ENCODE data around the gene RARRES2. TPM values are rescaled to one million over a fixed set of nuclear protein-coding genes. Genes with fewer than 3 reads are reported as not detected.
A peak's percentile ranks its signal among the peaks of the same experiment; 100 is the strongest.

The RARRES2 gene
- total RNA-seq, 1 donor from 2014 or later, result not detected

- DNase-seq (ENCODE audit: low spot score), result no peak
- Mint-ChIP-seq H3K36me3 (ENCODE audit: low read depth) (peaks cover 3% of the 10 kb centered on the region), H3K27me3 (ENCODE audit: insufficient read depth) (no peaks in the 10 kb centered on the region), H3K27ac (no peak overlapping the region), H3K4me1 (ENCODE audit: low read depth) (peaks cover 49% of the 10 kb centered on the region), H3K4me3 (peak overlapping the region; percentile 54), H3K9me3 (no peaks in the 10 kb centered on the region)
- intact Hi-C loops (cut with micrococcal nuclease), result no loop called here
Measured at GRCh38 chr7:150381096-150381495, 39.7 kb upstream of the RARRES2 start.

- no peaks in the 10 kb centered on the region for H3K9me3 Mint-ChIP-seq
- no peaks in the 10 kb centered on the region for H3K27me3 Mint-ChIP-seq (ENCODE audit: insufficient read depth)
- no peak for DNase-seq (ENCODE audit: low spot score)
- H3K4me3 Mint-ChIP-seq, result peak overlapping the region; percentile 90
- peaks cover 54% of the 10 kb centered on the region for H3K4me1 Mint-ChIP-seq (ENCODE audit: low read depth)
- peaks cover 3% of the 10 kb centered on the region for H3K36me3 Mint-ChIP-seq (ENCODE audit: low read depth)
- intact Hi-C loops (cut with micrococcal nuclease), result no loop called here
- H3K27ac Mint-ChIP-seq, result peak overlapping the region; percentile 35
Measured at GRCh38 chr7:150380463-150380862, 39.0 kb upstream of the RARRES2 start.

- H3K9me3 Mint-ChIP-seq, result no peaks in the 10 kb centered on the region
- peak overlapping the region; percentile 90 for H3K4me3 Mint-ChIP-seq
- H3K27ac Mint-ChIP-seq, result peak overlapping the region; percentile 65
- H3K4me1 Mint-ChIP-seq (ENCODE audit: low read depth), result peaks cover 54% of the 10 kb centered on the region
- no peak for DNase-seq (ENCODE audit: low spot score)
- no peaks in the 10 kb centered on the region for H3K27me3 Mint-ChIP-seq (ENCODE audit: insufficient read depth)
- intact Hi-C loops (cut with micrococcal nuclease), result loop anchor here (1.0 to 5.0 kb wide), 12 partner anchors 10 to 853 kb away; partner anchors contain the start of genes CHPF2, GIMAP4 and ZNF862
- no peaks in the 10 kb centered on the region for H3K36me3 Mint-ChIP-seq (ENCODE audit: low read depth)
Measured at GRCh38 chr7:150379441-150380379, 38.3 kb upstream of the RARRES2 start.

GRCh38 chr7:150378853-150379440, 37.5 kb upstream of the RARRES2 start, which contains the start of gene ZNF775:
Gene ZNF775, plus strand, starts transcription at chr7:150379330. Its CDS starts 9,141 bp downstream, at chr7:150388471.
- intact Hi-C loops (cut with micrococcal nuclease), result loop anchor here (1.0 to 5.0 kb wide), 12 partner anchors 10 to 854 kb away; partner anchors contain the start of genes CHPF2, GIMAP4 and ZNF862
- no peaks in the 10 kb centered on the region for H3K27me3 Mint-ChIP-seq (ENCODE audit: insufficient read depth)
- peak within 1 kb of the TSS; percentile 83 for H3K27ac Mint-ChIP-seq
- H3K36me3 Mint-ChIP-seq (ENCODE audit: low read depth), result peaks cover 5% of the 10 kb centered on the region
- H3K4me1 Mint-ChIP-seq (ENCODE audit: low read depth), result peaks cover 59% of the 10 kb centered on the region
- H3K4me3 Mint-ChIP-seq, result peak within 1 kb of the TSS; percentile 90
- peak; percentile 93 for DNase-seq (ENCODE audit: low spot score)
- H3K9me3 Mint-ChIP-seq, result no peaks in the 10 kb centered on the region

GRCh38 chr7:150378115-150378852, 36.9 kb upstream of the RARRES2 start:
- Mint-ChIP-seq H3K27me3 (ENCODE audit: insufficient read depth) (no peaks in the 10 kb centered on the region), H3K4me1 (ENCODE audit: low read depth) (peaks cover 64% of the 10 kb centered on the region), H3K9me3 (no peaks in the 10 kb centered on the region), H3K36me3 (ENCODE audit: low read depth) (peaks cover 11% of the 10 kb centered on the region), H3K27ac (peak overlapping the region; percentile 83), H3K4me3 (peak overlapping the region; percentile 84)
- intact Hi-C loops (cut with micrococcal nuclease), result loop anchor here (2.0 to 5.0 kb wide), 6 partner anchors 189 to 855 kb away; partner anchors contain the start of genes CHPF2 and GIMAP4
- DNase-seq (ENCODE audit: low spot score), result no peak

- peaks cover 17% of the 10 kb centered on the region for H3K36me3 Mint-ChIP-seq (ENCODE audit: low read depth)
- peak overlapping the region; percentile 84 for H3K4me3 Mint-ChIP-seq
- peak overlapping the region; percentile 34 for H3K27ac Mint-ChIP-seq
- H3K27me3 Mint-ChIP-seq (ENCODE audit: insufficient read depth), result no peaks in the 10 kb centered on the region
- DNase-seq (ENCODE audit: low spot score), result no peak
- peaks cover 59% of the 10 kb centered on the region for H3K4me1 Mint-ChIP-seq (ENCODE audit: low read depth)
- H3K9me3 Mint-ChIP-seq, result no peaks in the 10 kb centered on the region
- intact Hi-C loops (cut with micrococcal nuclease), result loop anchor here (2.0 to 5.0 kb wide), 6 partner anchors 190 to 855 kb away; partner anchors contain the start of genes CHPF2 and GIMAP4
Measured at GRCh38 chr7:150377635-150378034, 36.2 kb upstream of the RARRES2 start.

- no peaks in the 10 kb centered on the region for H3K9me3 Mint-ChIP-seq
- intact Hi-C loops (cut with micrococcal nuclease), result loop anchor here (5.0 kb wide), 4 partner anchors 190 to 775 kb away; partner anchors contain the start of gene GIMAP4
- H3K4me1 Mint-ChIP-seq (ENCODE audit: low read depth), result peaks cover 58% of the 10 kb centered on the region
- no peak for DNase-seq (ENCODE audit: low spot score)
- H3K27me3 Mint-ChIP-seq (ENCODE audit: insufficient read depth), result no peaks in the 10 kb centered on the region
- peaks cover 22% of the 10 kb centered on the region for H3K36me3 Mint-ChIP-seq (ENCODE audit: low read depth)
- H3K27ac Mint-ChIP-seq, result peak overlapping the region; percentile 34
- peak overlapping the region; percentile 70 for H3K4me3 Mint-ChIP-seq
Measured at GRCh38 chr7:150377196-150377595, 35.8 kb upstream of the RARRES2 start.

GRCh38 chr7:150376560-150376959, 35.1 kb upstream of the RARRES2 start:
- Mint-ChIP-seq H3K27ac (peak overlapping the region; percentile 87), H3K36me3 (ENCODE audit: low read depth) (peaks cover 22% of the 10 kb centered on the region), H3K27me3 (ENCODE audit: insufficient read depth) (no peaks in the 10 kb centered on the region), H3K9me3 (no peaks in the 10 kb centered on the region), H3K4me3 (peak overlapping the region; percentile 75), H3K4me1 (ENCODE audit: low read depth) (peaks cover 58% of the 10 kb centered on the region)
- intact Hi-C loops (cut with micrococcal nuclease), result loop anchor here (5.0 kb wide), 4 partner anchors 191 to 774 kb away; partner anchors contain the start of gene GIMAP4
- DNase-seq (ENCODE audit: low spot score), result no peak

- Mint-ChIP-seq H3K9me3 (no peaks in the 10 kb centered on the region), H3K4me3 (peak overlapping the region; percentile 75), H3K4me1 (ENCODE audit: low read depth) (peaks cover 54% of the 10 kb centered on the region), H3K27me3 (ENCODE audit: insufficient read depth) (no peaks in the 10 kb centered on the region), H3K27ac (peak overlapping the region; percentile 87), H3K36me3 (ENCODE audit: low read depth) (peaks cover 22% of the 10 kb centered on the region)
- no peak for DNase-seq (ENCODE audit: low spot score)
- intact Hi-C loops (cut with micrococcal nuclease), result loop anchor here (5.0 kb wide), 4 partner anchors 191 to 774 kb away; partner anchors contain the start of gene GIMAP4
Measured at GRCh38 chr7:150375662-150376521, 34.5 kb upstream of the RARRES2 start.

- H3K4me3 Mint-ChIP-seq, result peak overlapping the region; percentile 10
- peaks cover 54% of the 10 kb centered on the region for H3K4me1 Mint-ChIP-seq (ENCODE audit: low read depth)
- H3K27me3 Mint-ChIP-seq (ENCODE audit: insufficient read depth), result no peaks in the 10 kb centered on the region
- H3K36me3 Mint-ChIP-seq (ENCODE audit: low read depth), result peaks cover 25% of the 10 kb centered on the region
- H3K27ac Mint-ChIP-seq, result no peak overlapping the region
- no peak for DNase-seq (ENCODE audit: low spot score)
- intact Hi-C loops (cut with micrococcal nuclease), result no loop called here
- H3K9me3 Mint-ChIP-seq, result no peaks in the 10 kb centered on the region
Measured at GRCh38 chr7:150374472-150374871, 33.0 kb upstream of the RARRES2 start.

GRCh38 chr7:150374026-150374425, 32.6 kb upstream of the RARRES2 start:
- H3K27ac Mint-ChIP-seq, result no peak overlapping the region
- H3K4me1 Mint-ChIP-seq (ENCODE audit: low read depth), result peaks cover 55% of the 10 kb centered on the region
- intact Hi-C loops (cut with micrococcal nuclease), result no loop called here
- no peaks in the 10 kb centered on the region for H3K9me3 Mint-ChIP-seq
- no peak for DNase-seq (ENCODE audit: low spot score)
- no peak overlapping the region for H3K4me3 Mint-ChIP-seq
- no peaks in the 10 kb centered on the region for H3K27me3 Mint-ChIP-seq (ENCODE audit: insufficient read depth)
- H3K36me3 Mint-ChIP-seq (ENCODE audit: low read depth), result peaks cover 27% of the 10 kb centered on the region
